ENCODE data around the gene CWC22.

- TF ChIP-seq POLR2A (IDR thresholded peaks at IDR 0.05; ENCODE audit: low read length) (no peak), GATA1 (IDR thresholded peaks at IDR 0.05; ENCODE audit: low read depth, low read length) (no peak)
Measured at GRCh38 chr2:180000434-180000833, 6.7 kb downstream of the CWC22 start.
